ENCODE measurements around the gene HNRNPR. TPM values are rescaled to one million over a fixed set of nuclear protein-coding genes. Genes with fewer than 3 reads are reported as not detected.

HNRNPR gene
- total and polyA plus RNA-seq, 2 of the 8 experiments (the other 6 are each of a cell fraction or from before 2014, with no cell fraction given): 110 to 214 TPM

DNA sequence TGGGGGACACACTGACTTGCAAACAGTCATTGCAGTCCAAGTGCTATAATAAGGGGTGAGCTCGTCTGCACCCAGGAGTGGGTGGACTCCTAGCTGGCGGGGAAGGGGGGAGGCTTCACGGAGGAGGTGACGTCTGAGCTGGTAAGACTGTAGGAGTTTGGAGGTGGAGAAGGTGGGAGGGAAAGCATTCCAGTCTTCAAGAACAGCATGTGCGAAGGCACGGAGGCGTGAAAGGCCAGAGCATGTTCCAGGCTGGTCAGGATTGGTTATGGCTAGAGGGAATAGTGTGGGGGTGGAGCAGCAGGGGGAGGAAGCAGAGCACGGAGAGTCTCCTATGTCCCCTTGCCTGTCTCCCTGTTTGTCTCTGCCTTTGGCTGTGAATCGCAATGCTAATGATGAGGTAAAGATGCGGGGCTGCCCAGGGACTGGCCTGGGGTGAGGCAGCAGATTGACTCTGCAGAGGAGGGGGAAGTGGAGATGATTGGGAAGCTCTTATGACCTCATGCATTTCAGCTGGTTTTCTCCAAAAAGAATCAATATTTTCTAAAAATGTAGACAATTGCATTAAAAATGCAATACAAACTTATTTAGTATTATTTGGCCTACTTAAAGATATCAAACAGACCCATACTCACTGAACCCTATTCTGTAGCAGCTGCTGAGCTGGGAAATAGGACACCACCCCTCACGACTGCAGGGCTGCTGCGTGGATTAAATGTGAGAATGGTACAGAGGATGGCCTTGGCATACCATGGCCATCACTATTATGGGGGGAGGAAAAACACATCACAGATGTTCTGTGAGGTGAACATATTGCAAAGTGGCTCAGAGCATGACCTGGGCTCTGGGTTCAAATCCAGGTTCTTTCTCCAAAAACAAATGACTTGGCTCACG is 28.1 kb upstream of the HNRNPR start:
- CTCF ChIA-PET (ENCODE audit: partially characterized antibody): interaction anchor here (0.6 to 3.7 kb wide), 5 partner anchors 13 to 32 kb away, joined by 3 to 19 read pairs (median 8); no protein-coding TSS in a partner anchor
- H3K4ac ChIP-seq (replicated peaks; ENCODE audit: insufficient read length, low read depth, low read length): no peak overlapping the region
- TF ChIP-seq RXRA (IDR thresholded peaks at IDR 0.05; ENCODE audit: insufficient read depth, low read depth, low read length): no peak
- TF ChIP-seq POLR2AphosphoS5 (IDR thresholded peaks at IDR 0.05; ENCODE audit: low read depth, low read length): no peak
- TF ChIP-seq SUZ12 (IDR thresholded peaks at IDR 0.05; ENCODE audit: low read length): peak; percentile 52; the same call in 1 of the 2 replicates
- TF ChIP-seq, protein P1, sequence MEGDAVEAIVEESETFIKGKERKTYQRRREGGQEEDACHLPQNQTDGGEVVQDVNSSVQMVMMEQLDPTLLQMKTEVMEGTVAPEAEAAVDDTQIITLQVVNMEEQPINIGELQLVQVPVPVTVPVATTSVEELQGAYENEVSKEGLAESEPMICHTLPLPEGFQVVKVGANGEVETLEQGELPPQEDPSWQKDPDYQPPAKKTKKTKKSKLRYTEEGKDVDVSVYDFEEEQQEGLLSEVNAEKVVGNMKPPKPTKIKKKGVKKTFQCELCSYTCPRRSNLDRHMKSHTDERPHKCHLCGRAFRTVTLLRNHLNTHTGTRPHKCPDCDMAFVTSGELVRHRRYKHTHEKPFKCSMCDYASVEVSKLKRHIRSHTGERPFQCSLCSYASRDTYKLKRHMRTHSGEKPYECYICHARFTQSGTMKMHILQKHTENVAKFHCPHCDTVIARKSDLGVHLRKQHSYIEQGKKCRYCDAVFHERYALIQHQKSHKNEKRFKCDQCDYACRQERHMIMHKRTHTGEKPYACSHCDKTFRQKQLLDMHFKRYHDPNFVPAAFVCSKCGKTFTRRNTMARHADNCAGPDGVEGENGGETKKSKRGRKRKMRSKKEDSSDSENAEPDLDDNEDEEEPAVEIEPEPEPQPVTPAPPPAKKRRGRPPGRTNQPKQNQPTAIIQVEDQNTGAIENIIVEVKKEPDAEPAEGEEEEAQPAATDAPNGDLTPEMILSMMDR (IDR thresholded peaks at IDR 0.05; ENCODE audit: control extremely low read depth in 1 of 3, insufficient read depth in 1 of 3, low read depth in 1 of 3, low read length in 3 of 3): no peak
- TF ChIP-seq MAFK (IDR thresholded peaks at IDR 0.05; ENCODE audit: low read depth, low read length): no peak
- TF ChIP-seq, protein P2, sequence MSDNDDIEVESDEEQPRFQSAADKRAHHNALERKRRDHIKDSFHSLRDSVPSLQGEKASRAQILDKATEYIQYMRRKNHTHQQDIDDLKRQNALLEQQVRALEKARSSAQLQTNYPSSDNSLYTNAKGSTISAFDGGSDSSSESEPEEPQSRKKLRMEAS (IDR thresholded peaks at IDR 0.05): peak; percentile 85
- no peak for TF ChIP-seq PHF8 (conservative IDR thresholded peaks at IDR 0.05; ENCODE audit: low read depth, low read length)
- TF ChIP-seq TAF1 (IDR thresholded peaks at IDR 0.05; ENCODE audit: low read depth, low read length): no peak

More for the DNA sequence above, 28.1 kb upstream of the HNRNPR start:
- H4K20me1 ChIP-seq (replicated peaks in 1 of 2; ENCODE audit: control insufficient read depth in 1 of 2, insufficient read depth in 2 of 2, low read length in 2 of 2): peaks cover 9 to 12% of the 10 kb centered on the region in 2 experiments
- FAIRE-seq (no peak), DNase-seq (ENCODE audit: low read depth in 1 of 2, low spot score in 2 of 2) (no peak)
- no peak overlapping the region for H2AK5ac ChIP-seq (ENCODE audit: low read depth, low read length)
- H4K8ac ChIP-seq (ENCODE audit: extremely low read depth, insufficient read depth, low read length): no peak overlapping the region
- H4K5ac ChIP-seq (ENCODE audit: insufficient read length, low read depth, low read length): no peak overlapping the region
- H2BK12ac ChIP-seq (ENCODE audit: low read depth, low read length): no peak overlapping the region
- no peak overlapping the region for H3K56ac ChIP-seq (replicated peaks; ENCODE audit: insufficient read length, low read depth, low read length)
- H3K18ac ChIP-seq (ENCODE audit: extremely low read depth, low read length): no peak overlapping the region
- no peak overlapping the region for H2AFZ ChIP-seq (ENCODE audit: low read length)
- no peak overlapping the region for H2BK15ac ChIP-seq (ENCODE audit: low read length)
- no peak overlapping the region for H2BK20ac ChIP-seq (ENCODE audit: low read length)
- no peak overlapping the region for H2BK120ac ChIP-seq (replicated peaks; ENCODE audit: low read depth, low read length)
- H3K23ac ChIP-seq (ENCODE audit: insufficient read length): no peak overlapping the region
- H3K4me2 ChIP-seq (ENCODE audit: insufficient read depth in 1 of 2, low read depth in 2 of 2, low read length in 2 of 2): no peak overlapping the region
- no peak overlapping the region for H3K4me3 ChIP-seq (ENCODE audit: extremely low read depth in 1 of 4, insufficient read depth in 2 of 4, low read depth in 3 of 4, low read length in 4 of 4)
- H2BK5ac ChIP-seq (ENCODE audit: low read depth, low read length): no peak overlapping the region
- H3K9me3 ChIP-seq (ENCODE audit: insufficient read depth in 2 of 2, low read depth in 1 of 2, low read length in 1 of 2): no peaks in the 10 kb centered on the region
- no peaks in the 10 kb centered on the region for H3K36me3 ChIP-seq (ENCODE audit: control insufficient read depth in 2 of 4, insufficient read depth in 4 of 4, low read length in 3 of 4)
- H3K27ac ChIP-seq (ENCODE audit: low read depth, low read length): no peak overlapping the region
- H3K14ac ChIP-seq (ENCODE audit: insufficient read length): no peak overlapping the region
- POLR2A ChIA-PET (ENCODE audit: partially characterized antibody): interaction anchor here (1.5 to 2.4 kb wide), 2 partner anchors 15 to 28 kb away, joined by 6 to 13 read pairs; partner anchors contain the start of gene HNRNPR
- peaks cover 10% of the 10 kb centered on the region for H3K23me2 ChIP-seq (ENCODE audit: low read depth, low read length)
- 41% methylated on average over 13 of the region's 13 CpGs; no CpG with 5 or more reads in 1 of the 2 experiments for WGBS, 2 experiments (ENCODE audit: extremely low coverage in 1 of 2, insufficient coverage in 1 of 2, insufficient read length in 1 of 2, insufficient replicate concordance in 2 of 2, low coverage in 1 of 2, low lambda C conversion rate in 2 of 2, missing lambda C conversion rate in 1 of 2)
- H3K4me1 ChIP-seq (replicated peaks in 1 of 4; ENCODE audit: control insufficient read depth in 3 of 4, insufficient read depth in 4 of 4, low read length in 3 of 4): peaks cover 2 to 19% (median 4%) of the 10 kb centered on the region in 4 experiments; a peak in 6 of 7 replicates
- no peaks in the 10 kb centered on the region for H3K79me2 ChIP-seq (ENCODE audit: control insufficient read depth in 1 of 2, insufficient read depth in 2 of 2, low read length in 2 of 2)
- peaks cover 55 to 88% (median 77%) of the 10 kb centered on the region in 4 experiments for H3K27me3 ChIP-seq (replicated peaks in 1 of 4; ENCODE audit: control insufficient read depth in 3 of 4, extremely low read depth in 1 of 4, insufficient read depth in 3 of 4, low read length in 3 of 4)
- H4K91ac ChIP-seq (replicated peaks; ENCODE audit: insufficient read length, low read length): no peak overlapping the region
- H3K79me1 ChIP-seq (ENCODE audit: low read depth, low read length): no peaks in the 10 kb centered on the region
- no peak overlapping the region for H3K9ac ChIP-seq (replicated peaks in 1 of 4; ENCODE audit: extremely low read depth in 1 of 4, low read depth in 3 of 4, low read length in 3 of 4)
